Epidermal melanocyte (primary cell): Measurements from ENCODE around the gene IL1RAPL1.

Experiments
- DNase-seq: peaks from one replicate; pipeline ENCODE4 v3.0.0; 2011; ENCODE audit warnings: low spot score; ENCODE audit not compliant: insufficient read length

Gene IL1RAPL1

GRCh38 chrX:29407357-29407756, 820.1 kb downstream of the IL1RAPL1 start:
- no peak for DNase-seq

- DNase-seq = no peak
Measured at GRCh38 chrX:29419774-29420553, 832.7 kb downstream of the IL1RAPL1 start.

GRCh38 chrX:29422034-29422433, 834.8 kb downstream of the IL1RAPL1 start:
- DNase-seq = no peak

GRCh38 chrX:29431895-29432294, 844.6 kb downstream of the IL1RAPL1 start:
- DNase-seq = no peak

- DNase-seq = no peak
Measured at GRCh38 chrX:29432534-29432933, 845.3 kb downstream of the IL1RAPL1 start.

- no peak for DNase-seq
Measured at GRCh38 chrX:29434939-29435338, 847.7 kb downstream of the IL1RAPL1 start.

- DNase-seq = no peak
Measured at GRCh38 chrX:29435396-29435795, 848.1 kb downstream of the IL1RAPL1 start.

- DNase-seq = no peak
Measured at GRCh38 chrX:29447867-29448266, 860.6 kb downstream of the IL1RAPL1 start.

- DNase-seq = no peak
Measured at GRCh38 chrX:29453333-29453732, 866.1 kb downstream of the IL1RAPL1 start.

- DNase-seq = no peak
Measured at GRCh38 chrX:29455702-29456101, 868.5 kb downstream of the IL1RAPL1 start.

GRCh38 chrX:29461039-29461438, 873.8 kb downstream of the IL1RAPL1 start:
- no peak for DNase-seq

- no peak for DNase-seq
Measured at GRCh38 chrX:29466456-29466855, 879.2 kb downstream of the IL1RAPL1 start.

- DNase-seq = no peak
Measured at GRCh38 chrX:29468911-29469494, 881.8 kb downstream of the IL1RAPL1 start.

- DNase-seq = no peak
Measured at GRCh38 chrX:29470030-29470429, 882.8 kb downstream of the IL1RAPL1 start.

GRCh38 chrX:29471829-29472228, 884.6 kb downstream of the IL1RAPL1 start:
- no peak for DNase-seq

- DNase-seq = no peak
Measured at GRCh38 chrX:29477878-29478277, 890.6 kb downstream of the IL1RAPL1 start.

- DNase-seq = peak; percentile 34
Measured at GRCh38 chrX:29478336-29479069, 891.3 kb downstream of the IL1RAPL1 start.

- no peak for DNase-seq
Measured at GRCh38 chrX:29487214-29487613, 900.0 kb downstream of the IL1RAPL1 start.

- DNase-seq = no peak
Measured at GRCh38 chrX:29487714-29488113, 900.5 kb downstream of the IL1RAPL1 start.

- DNase-seq = no peak
Measured at GRCh38 chrX:29488919-29489318, 901.7 kb downstream of the IL1RAPL1 start.

GRCh38 chrX:29490606-29491005, 903.4 kb downstream of the IL1RAPL1 start:
- no peak for DNase-seq

GRCh38 chrX:29491659-29492058, 904.4 kb downstream of the IL1RAPL1 start:
- no peak for DNase-seq
